NCI-H146 treated with DMSO at 0.1 percent for 48 hours (cell line): ENCODE data around the gene PCDH9.
"Not testable (repeated sequence)": the region's sequence is repeated elsewhere in the genome, so short reads cannot be mapped to it uniquely, and the experiment has no call there.

Experiments used
- DNase-seq: peaks from one replicate; lab custom pipeline; 2025; ENCODE audit not compliant: unreplicated experiment; lab: John Stamatoyannopoulos, UW

Gene PCDH9

DNA sequence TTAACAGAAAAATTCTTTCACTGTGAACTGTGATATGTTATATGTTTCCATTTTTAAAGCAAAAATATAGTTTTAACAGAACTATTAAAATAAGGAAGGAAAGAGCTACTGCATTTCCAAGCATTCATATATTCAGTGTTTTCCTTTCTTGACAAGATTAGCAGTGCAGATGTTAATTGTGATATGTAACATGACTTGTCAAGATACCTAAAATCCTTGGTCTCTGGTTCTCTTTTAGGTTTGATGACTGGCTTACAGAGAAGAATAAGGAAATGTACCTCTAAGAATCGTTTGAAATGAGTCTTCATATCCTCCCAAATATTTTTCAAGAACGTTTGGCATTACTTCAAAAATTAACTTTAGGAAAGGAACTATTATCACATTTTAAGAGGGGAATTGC, 907.2 kb downstream of the PCDH9 start:
- DNase-seq, result no peak

- no peak for DNase-seq
Measured at GRCh38 chr13:66322193-66322740, 907.9 kb downstream of the PCDH9 start.

- peak; percentile 84 for DNase-seq
Measured at GRCh38 chr13:66314911-66315310, 915.2 kb downstream of the PCDH9 start.

GRCh38 chr13:66313413-66313812, 916.7 kb downstream of the PCDH9 start:
- no peak for DNase-seq

- peak; percentile 41 for DNase-seq
Measured at GRCh38 chr13:66312312-66313087, 917.6 kb downstream of the PCDH9 start.

DNA sequence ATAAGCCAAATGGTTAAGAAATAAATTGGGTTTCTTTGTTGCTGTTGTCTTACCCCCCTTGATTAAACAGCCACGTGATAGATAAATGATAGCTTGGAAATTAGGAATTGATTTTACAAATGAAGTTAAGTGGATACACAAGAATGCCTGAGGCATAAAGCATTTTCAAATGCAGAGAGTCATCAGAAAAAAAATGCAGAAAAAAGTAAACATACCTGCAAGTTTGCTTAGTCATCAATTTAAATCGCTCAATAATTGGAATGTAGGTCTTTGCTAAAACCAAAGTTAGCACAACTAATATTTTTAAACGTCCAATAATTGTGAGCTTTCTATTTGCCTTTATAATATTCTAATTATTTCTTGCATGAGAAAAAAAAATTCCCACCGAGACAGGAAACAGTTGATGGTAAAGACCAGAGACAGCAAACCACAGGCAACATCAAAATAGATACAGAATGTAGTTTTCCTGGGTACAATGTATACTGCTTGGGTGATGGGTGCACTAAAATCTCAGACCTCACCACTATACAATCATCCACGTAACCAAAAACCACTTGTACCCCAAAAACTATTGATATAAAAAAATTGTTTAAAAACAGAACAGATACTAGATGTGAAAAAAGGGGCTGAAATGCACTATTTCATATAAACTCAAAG, 924.0 kb downstream of the PCDH9 start:
- peak; percentile 61 for DNase-seq

GRCh38 chr13:66301482-66301881, 928.7 kb downstream of the PCDH9 start:
- DNase-seq, result no peak

GRCh38 chr13:66301006-66301405, 929.1 kb downstream of the PCDH9 start:
- DNase-seq, result no peak

- no peak for DNase-seq
Measured at GRCh38 chr13:66296875-66297274, 933.3 kb downstream of the PCDH9 start.

- DNase-seq, result no peak
Measured at GRCh38 chr13:66296328-66296727, 933.8 kb downstream of the PCDH9 start.

DNA sequence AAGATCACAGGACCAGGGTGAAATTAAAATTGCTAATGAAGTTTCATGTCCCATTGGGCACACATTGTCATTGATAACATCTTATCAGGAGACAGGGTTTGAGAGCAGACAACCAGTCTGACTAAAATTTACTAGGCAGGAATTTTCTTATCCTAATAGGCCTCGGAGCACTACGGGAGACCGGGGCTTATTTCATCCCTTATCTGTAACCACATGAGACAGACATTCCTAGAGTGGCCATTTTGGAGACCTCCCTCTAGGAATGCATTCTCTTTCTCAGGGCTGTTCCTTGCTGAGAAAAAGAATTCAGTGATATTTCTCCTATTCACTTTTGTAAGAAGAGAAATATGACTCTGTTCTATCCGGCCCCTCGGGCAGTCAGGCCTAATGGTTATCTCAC, 943.3 kb downstream of the PCDH9 start:
- DNase-seq, result not testable (repeated sequence)

GRCh38 chr13:66275416-66275815, 954.7 kb downstream of the PCDH9 start:
- no peak for DNase-seq

- no peak for DNase-seq
Measured at GRCh38 chr13:66273011-66273410, 957.1 kb downstream of the PCDH9 start.

DNA sequence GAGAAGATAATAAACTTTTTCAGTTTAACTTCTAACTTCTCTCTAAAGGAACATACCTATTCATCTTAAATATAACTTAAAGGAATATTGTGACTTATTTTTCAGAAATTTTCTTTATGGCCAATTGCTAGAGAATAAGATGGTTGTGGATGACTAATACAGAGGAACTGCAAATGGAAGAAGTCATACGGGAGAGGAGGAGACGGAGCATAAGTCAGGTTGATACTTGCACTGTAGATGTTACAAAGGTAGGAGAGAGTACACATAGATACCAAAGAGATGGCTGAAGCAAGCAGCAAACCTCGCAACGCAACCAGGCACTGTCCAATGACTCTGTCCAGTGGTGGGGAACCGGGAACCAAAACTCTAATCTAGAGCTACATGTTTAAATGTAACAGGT, 963.4 kb downstream of the PCDH9 start:
- no peak for DNase-seq

DNA sequence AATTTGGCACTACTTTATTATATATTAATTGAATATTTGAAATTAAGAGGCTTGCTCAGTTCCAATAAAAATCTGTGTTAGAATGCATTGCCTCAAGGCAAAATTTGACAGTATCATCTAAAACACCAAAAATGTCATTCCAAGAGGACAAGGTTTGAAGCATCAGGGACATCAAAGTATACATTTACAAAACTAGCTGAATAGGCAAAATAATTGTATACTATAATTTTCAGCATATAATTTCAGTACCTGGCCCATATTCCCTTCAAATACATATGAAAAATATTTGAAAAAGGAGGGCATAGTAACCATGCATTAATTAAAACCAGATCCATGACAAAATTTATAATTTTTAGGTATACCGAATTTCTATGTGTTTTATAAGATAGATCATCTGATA, 963.8 kb downstream of the PCDH9 start:
- no peak for DNase-seq

DNA sequence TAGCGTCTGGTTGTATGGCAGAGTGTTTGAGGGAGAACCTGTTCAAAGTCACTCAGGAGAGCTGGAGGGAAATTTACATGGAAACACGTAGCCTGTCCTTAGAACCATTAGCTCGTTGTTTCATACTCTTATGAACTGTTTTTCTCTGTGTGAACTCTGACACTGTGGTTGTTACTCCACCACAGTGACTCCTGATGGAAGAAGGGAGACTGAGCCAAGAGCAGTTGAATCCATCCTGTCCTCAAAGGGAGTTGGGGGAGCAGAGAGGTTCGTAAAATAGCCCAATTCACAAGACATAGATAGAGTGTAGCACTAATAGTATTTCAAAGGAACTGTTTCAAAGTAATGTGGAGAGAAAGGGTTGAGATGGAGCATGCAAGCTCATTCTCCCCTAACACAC, 964.8 kb downstream of the PCDH9 start:
- DNase-seq, result no peak

GRCh38 chr13:66264971-66265370, 965.2 kb downstream of the PCDH9 start:
- DNase-seq, result no peak

GRCh38 chr13:66262330-66262729, 967.8 kb downstream of the PCDH9 start:
- no peak for DNase-seq

- not testable (repeated sequence) for DNase-seq
Measured at GRCh38 chr13:66259426-66259825, 970.7 kb downstream of the PCDH9 start.
